GM12878 (cell line): Measurements from ENCODE around the gene DLEC1. TPM values are rescaled to one million over a fixed set of nuclear protein-coding genes. Genes with fewer than 3 reads are reported as not detected.

Experiments
- BMI1 ChIP-seq: fragments of 450-650 bp; IDR thresholded peaks from 2 replicates; pipeline ENCODE4 v1.6.1; 2016; ENCODE audit warnings: mild to moderate bottlenecking, moderate library complexity, borderline replicate concordance
- CREB1 ChIP-seq: IDR thresholded peaks from 2 replicates; pipeline ENCODE4 v1.6.1; 2012; ENCODE audit warnings: low read depth, mild to moderate bottlenecking, inconsistent platforms
- CREM ChIP-seq: IDR thresholded peaks from 2 replicates; pipeline ENCODE4 v1.6.1; 2014; ENCODE audit warnings: antibody characterized with exemption, low read depth
- EED ChIP-seq: sonication (generic); IDR thresholded peaks from 2 replicates; pipeline ENCODE4 v1.6.1; 2016; ENCODE audit warnings: antibody characterized with exemption, low read depth
- EGR1 ChIP-seq, 2 experiments: IDR thresholded peaks; 1 replicate in 1 of 2; 2 replicates in 1 of 2; pipeline ENCODE4 v1.6.1; 2011 to 2012; ENCODE audit warnings: low read depth in 2 of 2, low read length in 2 of 2, borderline replicate concordance in 1 of 2, mild to moderate bottlenecking in 1 of 2, moderate library complexity in 1 of 2
- IKZF1 ChIP-seq: fragments of 450-650 bp; conservative IDR thresholded peaks from 2 replicates; pipeline ENCODE4 v1.6.1; 2017; ENCODE audit warnings: antibody characterized with exemption, mild to moderate bottlenecking
- IKZF2 ChIP-seq, 2 experiments: fragments of 450-650 bp; IDR thresholded peaks; 2 replicates each; pipeline ENCODE4 v1.6.1; 2017; ENCODE audit warnings: mild to moderate bottlenecking in 2 of 2, moderate library complexity in 2 of 2
- JUNB ChIP-seq: IDR thresholded peaks from 2 replicates; pipeline ENCODE4 v1.6.1; 2016; ENCODE audit warnings: antibody characterized with exemption, mild to moderate bottlenecking
- LARP7 ChIP-seq: fragments of 450-650 bp; IDR thresholded peaks from 2 replicates; pipeline ENCODE4 v1.6.1; 2017; ENCODE audit warnings: mild to moderate bottlenecking
- NBN ChIP-seq: fragments of 450-650 bp; IDR thresholded peaks from 2 replicates; pipeline ENCODE4 v1.6.1; 2016
- NKRF ChIP-seq: fragments of 450-650 bp; conservative IDR thresholded peaks from 2 replicates; pipeline ENCODE4 v1.6.1; 2017; ENCODE audit warnings: mild to moderate bottlenecking, moderate library complexity
- NR2F1 ChIP-seq: fragments of 450-650 bp; conservative IDR thresholded peaks from 2 replicates; pipeline ENCODE4 v1.6.1; 2017; ENCODE audit warnings: mild to moderate bottlenecking
- PML ChIP-seq: IDR thresholded peaks from 2 replicates; pipeline ENCODE4 v1.6.1; 2012; ENCODE audit warnings: low read length, inconsistent platforms
- POLR2A ChIP-seq: IDR thresholded peaks from 2 replicates; pipeline ENCODE4 v1.6.1; 2011; ENCODE audit warnings: low read depth, mild to moderate bottlenecking, low read length
- RELA ChIP-seq: fragments of 450-650 bp; IDR thresholded peaks from 2 replicates; pipeline ENCODE4 v1.8.0; 2014; ENCODE audit warnings: borderline replicate concordance; ENCODE audit not compliant: partially characterized antibody
- SP1 ChIP-seq: IDR thresholded peaks from one replicate; pipeline ENCODE4 v1.6.1; 2011; ENCODE audit warnings: low read depth, low read length
- SPI1 ChIP-seq: IDR thresholded peaks from 2 replicates; pipeline ENCODE4 v1.6.1; 2011; ENCODE audit warnings: low read depth, mild to moderate bottlenecking, low read length, moderate library complexity, borderline replicate concordance; ENCODE audit not compliant: insufficient read depth
- SREBF2 ChIP-seq: IDR thresholded peaks from 2 replicates; pipeline ENCODE4 v1.6.1; 2012; ENCODE audit warnings: mild to moderate bottlenecking, low read length
- SUPT20H ChIP-seq: IDR thresholded peaks from 2 replicates; pipeline ENCODE4 v1.6.1; 2011; ENCODE audit warnings: low read depth, mild to moderate bottlenecking, low read length, moderate library complexity, borderline replicate concordance; ENCODE audit not compliant: control insufficient read depth
- TAF1 ChIP-seq: IDR thresholded peaks from 2 replicates; pipeline ENCODE4 v1.6.1; 2011; ENCODE audit warnings: mild to moderate bottlenecking, low read depth, low read length, borderline replicate concordance
- TCF3 ChIP-seq: IDR thresholded peaks from 2 replicates; pipeline ENCODE4 v1.6.1; 2012; ENCODE audit warnings: low read depth, mild to moderate bottlenecking, low read length, borderline replicate concordance; ENCODE audit not compliant: insufficient read depth
- polyA plus RNA-seq, 11 experiments: library from polyadenylated mRNA; depleted of rRNA in 4 of 11; unstranded in 6 of 11; stranded (reverse) in 5 of 11; fragments of >200 nt; fragmentation: Nextera tagmentation in 4 of 11; fragmentation: Illumina TruSeq in 1 of 11; extraction: Ambion mirVana in 4 of 11; extraction: Trizol in 1 of 11; gene quantifications; 1 replicate in 1 of 11; 2 replicates in 10 of 11; pipeline versions ENCODE4 v1.2.1 to v1.2.3, GENCODE V29; 2011 to 2016; ENCODE audit warnings: inconsistent platforms in 2 of 11, missing spikeins in 2 of 11, low read depth in 1 of 11
- total RNA-seq, 4 experiments: library from RNA; depleted of rRNA in 3 of 4; stranded (reverse); fragments of >200 nt in 3 of 4; fragmentation: Illumina TruSeq in 1 of 4; extraction: Trizol in 1 of 4; gene quantifications; 2 replicates each; pipeline versions ENCODE4 v1.2.1 to v1.2.3, GENCODE V29; 2013 to 2021
- TF ChIP-seq, protein P1 (sequence below): IDR thresholded peaks from 2 replicates; pipeline ENCODE4 v1.6.1; 2011; ENCODE audit warnings: borderline replicate concordance, low read depth, mild to moderate bottlenecking, moderate library complexity, low read length; ENCODE audit not compliant: insufficient read depth, poor library complexity, severe bottlenecking

The DLEC1 gene
- total and polyA plus RNA-seq, 10 of the 15 experiments (the other 5 are each of a cell fraction or from before 2014, with no cell fraction given), result 0.03 to 0.29 (median 0.07) TPM; not detected in 3

- peak in 1 of 2 experiments; percentile 87; a peak in 2 of 3 replicates for TF ChIP-seq EGR1 (IDR thresholded peaks at IDR 0.05; ENCODE audit: borderline replicate concordance in 1 of 2, low read depth in 2 of 2, low read length in 2 of 2)
- TF ChIP-seq PML, result peak; percentile 22; the same call in 1 of the 2 replicates
- peak; percentile 12 for TF ChIP-seq SP1
- TF ChIP-seq, protein P1, sequence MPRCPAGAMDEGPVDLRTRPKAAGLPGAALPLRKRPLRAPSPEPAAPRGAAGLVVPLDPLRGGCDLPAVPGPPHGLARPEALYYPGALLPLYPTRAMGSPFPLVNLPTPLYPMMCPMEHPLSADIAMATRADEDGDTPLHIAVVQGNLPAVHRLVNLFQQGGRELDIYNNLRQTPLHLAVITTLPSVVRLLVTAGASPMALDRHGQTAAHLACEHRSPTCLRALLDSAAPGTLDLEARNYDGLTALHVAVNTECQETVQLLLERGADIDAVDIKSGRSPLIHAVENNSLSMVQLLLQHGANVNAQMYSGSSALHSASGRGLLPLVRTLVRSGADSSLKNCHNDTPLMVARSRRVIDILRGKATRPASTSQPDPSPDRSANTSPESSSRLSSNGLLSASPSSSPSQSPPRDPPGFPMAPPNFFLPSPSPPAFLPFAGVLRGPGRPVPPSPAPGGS, result no peak
- TF ChIP-seq BMI1, result no peak
- peak; percentile 80 for TF ChIP-seq LARP7
- TF ChIP-seq NKRF, result peak; percentile 73
- TF ChIP-seq JUNB, result no peak
- TF ChIP-seq NBN, result 0 out of 2 replicates have a peak, but pooled peaks have one; percentile 34
- TF ChIP-seq POLR2A, result peak; percentile 96
- TF ChIP-seq EED, result peak; percentile 25; the same call in 1 of the 2 replicates
- TF ChIP-seq IKZF2 (IDR thresholded peaks at IDR 0.05), result peak; percentile 43 to 63; a peak in 2 of 4 replicates
- peak; percentile 95 for TF ChIP-seq SPI1
- TF ChIP-seq IKZF1, result peak; percentile 76
- TF ChIP-seq SREBF2, result no peak
- peak; percentile 59; the same call in 1 of the 2 replicates for TF ChIP-seq NR2F1
- peak; percentile 9; the same call in 1 of the 2 replicates for TF ChIP-seq CREM
- TF ChIP-seq TAF1, result peak; percentile 44; the same call in 1 of the 2 replicates
- TF ChIP-seq TCF3, result 0 out of 2 replicates have a peak, but pooled peaks have one; percentile 47
- peak; percentile 13; the same call in 1 of the 2 replicates for TF ChIP-seq CREB1
- TF ChIP-seq RELA, result peak; percentile 65
- no peak for TF ChIP-seq SUPT20H
These were observed 99.6 kb downstream of the DLEC1 start, which contains the start of gene MYD88 (continued) for GRCh38 chr3:38138349-38139190.
